GM19025 (cell line): Measurements from ENCODE around the gene CNPY2.
"Not testable (repeated sequence)": the region's sequence is repeated elsewhere in the genome, so short reads cannot be mapped to it uniquely, and the experiment has no call there.

ENCODE experiments used
- ATAC-seq: cut with Tn5 transposase; IDR thresholded peaks from one replicate; pipeline ENCODE4 v1.9.1; 2021; ENCODE audit warnings: mild to moderate bottlenecking, low read depth, moderate library complexity; ENCODE audit not compliant: unreplicated experiment

The CNPY2 gene

GRCh38 chr12:56315622-56316473, at the start of gene CNPY2:
TSS of gene CNPY2 (minus strand) at chr12:56315988. CDS start at chr12:56315217, 771 bp downstream.
- peak; percentile 82 for ATAC-seq

GRCh38 chr12:56362130-56363059, 46.6 kb upstream of the CNPY2 start, which contains the start of gene APOF:
TSS of gene APOF (minus strand) at chr12:56362857. CDS start at chr12:56362745, 112 bp downstream.
- ATAC-seq: no peak

GRCh38 chr12:56361487-56362129, 45.8 kb upstream of the CNPY2 start:
- ATAC-seq: no peak

- ATAC-seq: peak; percentile 91
Observed at GRCh38 chr12:56359851-56360767, 44.3 kb upstream of the CNPY2 start, which contains the start of gene STAT2. TSS of gene STAT2 (minus strand) at chr12:56360107. CDS start at chr12:56356571, 3,536 bp downstream.

- ATAC-seq: no peak
Observed at GRCh38 chr12:56358836-56359532, 43.2 kb upstream of the CNPY2 start.

- ATAC-seq: no peak
Observed at GRCh38 chr12:56351325-56351724, 35.5 kb upstream of the CNPY2 start.

- no peak for ATAC-seq
Observed at GRCh38 chr12:56350662-56351061, 34.9 kb upstream of the CNPY2 start.

- ATAC-seq: no peak
Observed at GRCh38 chr12:56348776-56349175, 33.0 kb upstream of the CNPY2 start.

GRCh38 chr12:56347255-56347654, 31.5 kb upstream of the CNPY2 start:
- not testable (repeated sequence) for ATAC-seq

- no peak for ATAC-seq
Observed at GRCh38 chr12:56346675-56347074, 30.9 kb upstream of the CNPY2 start.

GRCh38 chr12:56342290-56342689, 26.5 kb upstream of the CNPY2 start:
- not testable (repeated sequence) for ATAC-seq

- ATAC-seq: no peak
Observed at GRCh38 chr12:56341616-56342015, 25.8 kb upstream of the CNPY2 start.

GRCh38 chr12:56339158-56339422, 23.3 kb upstream of the CNPY2 start:
- ATAC-seq: no peak

- no peak for ATAC-seq
Observed at GRCh38 chr12:56338308-56339157, 22.7 kb upstream of the CNPY2 start, which contains the start of gene IL23A. TSS of gene IL23A (plus strand) at chr12:56338884. CDS start at chr12:56339045, 161 bp downstream.

GRCh38 chr12:56337753-56338251, 22.0 kb upstream of the CNPY2 start:
- no peak for ATAC-seq

GRCh38 chr12:56336361-56337167, 20.8 kb upstream of the CNPY2 start:
- no peak for ATAC-seq

- not testable (repeated sequence) for ATAC-seq
Observed at GRCh38 chr12:56335527-56335926, 19.7 kb upstream of the CNPY2 start.
